Inferior parietal cortex (tissue), 1 donor: Measurements from ENCODE around the gene ZDHHC14.
"Not testable (repeated sequence)": the region's sequence is repeated elsewhere in the genome, so short reads cannot be mapped to it uniquely, and the experiment has no call there.

Experiments
- DNase-seq: peaks from one replicate; pipeline ENCODE4 v3.0.0-alpha.2; 2016; ENCODE audit errors: extremely low spot score

The ZDHHC14 gene

DNA sequence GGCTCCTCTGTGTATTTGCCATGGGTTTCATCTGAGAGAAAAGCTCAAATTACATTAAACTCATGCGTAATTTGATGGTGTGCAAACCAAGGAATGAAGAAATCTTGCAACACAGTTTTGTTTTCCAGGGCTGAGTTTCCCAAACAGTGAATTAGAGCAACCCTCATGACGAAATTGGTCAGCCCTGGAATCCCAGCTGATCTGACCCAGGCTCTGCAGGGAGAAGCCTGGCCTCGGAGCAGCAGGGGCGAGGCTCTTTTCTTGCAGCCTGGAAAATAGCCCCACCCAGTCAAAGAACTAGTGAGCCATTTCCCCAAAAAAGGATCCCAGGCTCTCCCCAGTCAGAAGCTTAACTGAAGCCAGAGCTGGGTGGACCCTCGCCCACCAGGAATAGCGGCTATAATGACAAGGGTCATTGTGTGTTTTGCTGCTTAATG, 334.8 kb downstream of the ZDHHC14 start:
- no peak for DNase-seq

DNA sequence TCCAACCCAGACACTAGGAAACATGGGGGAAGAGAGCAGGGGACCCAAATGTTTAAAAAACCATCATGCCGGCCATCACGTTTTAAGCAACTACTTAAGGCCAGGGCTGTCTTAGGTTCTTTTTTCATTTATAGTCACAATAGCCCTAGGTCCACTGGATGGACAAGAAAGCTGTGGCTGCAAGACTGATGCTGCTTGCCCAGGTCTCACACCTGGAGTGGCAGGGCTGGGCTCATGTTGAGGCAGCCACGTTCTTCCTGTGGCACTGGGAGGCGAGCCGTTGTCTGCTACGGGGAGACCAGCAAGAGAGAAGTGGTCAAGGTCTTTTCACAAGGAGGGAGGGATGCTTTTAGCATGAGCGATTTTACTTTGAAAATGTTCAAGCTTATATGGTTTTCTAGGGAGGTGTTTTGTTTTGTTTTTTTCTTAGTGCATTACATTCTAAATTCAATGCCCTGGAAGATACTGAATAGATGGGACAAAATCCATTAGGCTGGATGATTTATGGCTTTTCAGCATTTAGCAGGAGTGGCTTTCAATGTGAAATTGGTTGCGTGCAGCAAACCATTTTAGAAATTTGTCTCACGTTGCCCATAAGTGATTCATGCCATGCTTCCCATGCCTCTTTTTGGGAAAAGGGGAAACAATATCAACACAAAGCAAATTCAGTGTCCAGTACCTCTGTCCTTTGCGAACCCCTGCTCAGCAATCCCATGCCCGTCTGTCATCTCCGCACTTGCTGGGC, 335.4 kb downstream of the ZDHHC14 start:
- no peak for DNase-seq

GRCh38 chr6:157717340-157717748, 336.4 kb downstream of the ZDHHC14 start:
- no peak for DNase-seq

DNA sequence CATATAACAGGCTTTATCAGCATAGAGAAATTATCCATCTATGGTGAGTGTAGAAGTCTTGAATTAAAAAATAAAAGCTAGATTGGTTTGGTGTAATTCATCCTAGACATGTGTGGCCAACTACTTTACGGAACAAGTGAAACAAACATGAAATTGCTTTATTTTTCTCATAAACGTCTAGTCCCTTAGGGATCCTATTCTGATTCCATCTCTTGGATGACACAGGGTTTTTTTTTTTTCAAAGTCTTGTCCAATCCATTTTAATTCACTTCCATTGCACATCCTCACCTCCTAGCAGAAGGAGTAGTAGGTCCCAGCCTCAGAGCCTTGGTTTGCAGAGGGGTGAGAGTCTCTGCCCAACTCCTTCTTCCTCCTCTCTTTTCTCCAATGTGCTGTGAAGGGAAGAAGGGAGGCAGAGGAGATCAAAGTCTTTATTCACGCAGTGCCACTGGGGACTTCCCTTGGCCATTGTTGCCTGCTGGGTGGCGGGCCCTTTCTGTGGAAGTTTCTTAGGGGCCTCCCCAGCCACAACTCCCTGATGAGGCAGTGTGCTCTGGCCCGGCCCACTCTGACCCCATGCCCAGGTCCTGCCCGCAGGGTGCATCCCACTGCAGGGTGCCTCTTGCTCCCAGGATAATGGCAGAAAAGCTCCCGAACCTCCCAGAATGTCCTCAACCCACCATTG, 337.7 kb downstream of the ZDHHC14 start:
- no peak for DNase-seq

DNA sequence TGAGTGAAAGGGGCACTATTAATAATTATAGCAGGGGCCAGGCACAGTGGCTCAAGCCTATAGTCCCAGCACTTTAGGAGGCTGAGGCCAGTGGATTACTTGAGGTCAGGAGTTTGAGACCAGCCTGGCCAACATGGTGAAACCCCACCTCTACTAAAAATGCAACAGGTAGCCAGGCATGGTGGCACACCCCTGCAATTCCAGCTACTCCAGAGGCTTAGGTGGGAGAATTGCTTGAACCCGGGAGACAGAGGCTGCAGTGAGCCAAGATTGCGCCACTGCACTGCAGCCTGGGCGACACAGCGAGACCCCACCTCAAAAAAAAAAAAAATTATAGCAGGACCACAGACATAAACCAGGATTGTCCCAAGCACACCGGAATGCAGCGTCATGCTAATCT, 340.0 kb downstream of the ZDHHC14 start:
- not testable (repeated sequence) for DNase-seq

- no peak for DNase-seq
Observed at GRCh38 chr6:157721426-157721825, 340.4 kb downstream of the ZDHHC14 start.

DNA sequence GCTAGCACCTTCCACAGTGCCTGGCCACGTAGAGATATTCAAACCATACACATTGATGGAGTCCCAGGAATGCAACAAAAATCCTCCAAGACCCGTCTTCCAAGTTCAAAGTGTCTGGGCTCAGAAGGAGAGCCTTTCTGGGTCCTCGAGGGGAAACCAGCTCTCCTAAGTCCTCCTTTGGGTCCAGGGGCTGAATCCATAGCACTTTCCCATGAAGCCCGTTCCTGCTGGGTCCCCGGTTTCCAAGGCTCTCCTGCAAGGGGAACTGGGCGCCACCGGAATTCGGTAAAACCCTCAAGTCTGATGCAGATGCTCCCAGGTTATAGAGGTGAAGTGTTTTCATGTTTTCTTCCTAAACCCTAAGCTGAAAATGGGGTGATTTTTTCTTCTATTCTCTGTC, 340.8 kb downstream of the ZDHHC14 start:
- DNase-seq = no peak

GRCh38 chr6:157723376-157723775, 342.4 kb downstream of the ZDHHC14 start:
- DNase-seq = no peak

GRCh38 chr6:157724138-157724820, 343.3 kb downstream of the ZDHHC14 start:
- DNase-seq = no peak

- no peak for DNase-seq
Observed at GRCh38 chr6:157724960-157725741, 344.2 kb downstream of the ZDHHC14 start.

DNA sequence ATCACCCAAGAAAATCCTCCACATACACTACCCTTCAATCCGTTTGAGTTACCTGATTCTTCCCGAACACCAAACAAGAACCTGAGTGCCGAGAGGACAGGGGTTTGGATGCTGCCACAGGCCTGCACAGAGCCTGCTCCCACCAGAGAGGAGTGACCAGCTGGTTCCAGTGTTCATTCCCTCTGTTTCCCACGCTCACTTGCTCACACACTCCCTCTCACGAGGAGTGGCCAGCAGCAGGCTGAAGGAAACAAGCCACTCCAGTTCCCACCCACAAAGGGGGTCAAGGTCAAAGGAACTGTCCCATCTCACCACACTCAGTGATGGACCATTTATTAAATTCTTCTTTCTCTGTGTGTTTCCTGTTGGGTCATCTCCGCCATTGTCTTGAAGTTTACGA, 344.8 kb downstream of the ZDHHC14 start:
- no peak for DNase-seq

- DNase-seq = no peak
Observed at GRCh38 chr6:157726892-157727628, 346.1 kb downstream of the ZDHHC14 start.
